Middle frontal gyrus (tissue), 1 donor: ENCODE results near the gene MARCHF9.

ENCODE experiments used
- DNase-seq: peaks from one replicate; pipeline ENCODE4 v3.0.0-alpha.2; 2015; ENCODE audit warnings: low spot score; ENCODE audit errors: extremely low spot score

The MARCHF9 gene

GRCh38 chr12:57753756-57754337 is 1.1 kb upstream of the MARCHF9 start:
- DNase-seq: no peak

- no peak for DNase-seq
Observed at GRCh38 chr12:57755194-57755453, 221 bp downstream of the MARCHF9 start.

- no peak for DNase-seq
Observed at GRCh38 chr12:57755454-57756372, 810 bp downstream of the MARCHF9 start.

- no peak for DNase-seq
Observed at GRCh38 chr12:57756406-57757341, 1.8 kb downstream of the MARCHF9 start.

- no peak for DNase-seq
Observed at GRCh38 chr12:57757771-57758170, 2.9 kb downstream of the MARCHF9 start.

- no peak for DNase-seq
Observed at GRCh38 chr12:57758552-57759359, 3.9 kb downstream of the MARCHF9 start.

- no peak for DNase-seq
Observed at GRCh38 chr12:57759360-57759980, 4.6 kb downstream of the MARCHF9 start.

GRCh38 chr12:57760347-57760982 is 5.6 kb downstream of the MARCHF9 start:
- no peak for DNase-seq

GRCh38 chr12:57761391-57761998 is 6.6 kb downstream of the MARCHF9 start:
- no peak for DNase-seq

GRCh38 chr12:57762463-57762862 is 7.6 kb downstream of the MARCHF9 start:
- no peak for DNase-seq

GRCh38 chr12:57763881-57764661 is 9.2 kb downstream of the MARCHF9 start:
- no peak for DNase-seq

GRCh38 chr12:57764662-57765002 is 9.7 kb downstream of the MARCHF9 start:
- DNase-seq: no peak

- DNase-seq: no peak
Observed at GRCh38 chr12:57765003-57765697, 10.2 kb downstream of the MARCHF9 start.

GRCh38 chr12:57765698-57766463 is 11.0 kb downstream of the MARCHF9 start:
- no peak for DNase-seq

- DNase-seq: no peak
Observed at GRCh38 chr12:57766464-57767304, 11.8 kb downstream of the MARCHF9 start, which contains the start of gene CYP27B1. TSS of gene CYP27B1 (minus strand) at chr12:57767078. CDS start at chr12:57767041, 37 bp downstream.

- no peak for DNase-seq
Observed at GRCh38 chr12:57767305-57767698, 12.4 kb downstream of the MARCHF9 start.

- no peak for DNase-seq
Observed at GRCh38 chr12:57767876-57768275, 13.0 kb downstream of the MARCHF9 start.
